Measurements from ENCODE around the gene ZNF467. TPM values are rescaled to one million over a fixed set of nuclear protein-coding genes. Genes with fewer than 3 reads are reported as not detected.

ZNF467 gene
- total and polyA plus RNA-seq, 7 donors, result 0.87 to 2.8 (median 1.7) TPM

- no peak overlapping the region for H3K4me3 ChIP-seq
- 92 to 97% (median 92%) methylated on average over 16 to 17 of the region's 17 CpGs for WGBS, 3 donors
These were observed 6.7 kb upstream of the ZNF467 start for GRCh38 chr7:149780056-149780455.

GRCh38 chr7:149779502-149779805, 6.1 kb upstream of the ZNF467 start:
- no peaks in the 10 kb centered on the region for H3K4me1 ChIP-seq
- intact Hi-C loops (cut with DNase I), result no loop called here
- no peaks in the 10 kb centered on the region for H3K27me3 ChIP-seq (ENCODE audit: insufficient read depth in 3 of 3, low read length in 2 of 3)
- ATAC-seq (no peak), DNase-seq (no peak)
- TF ChIP-seq CTCF (IDR thresholded peaks at IDR 0.05), result no peak
- H3K9me3 ChIP-seq, result no peaks in the 10 kb centered on the region
- H3K27ac ChIP-seq, result no peak overlapping the region
- H3K36me3 ChIP-seq (ENCODE audit: insufficient read depth in 1 of 2, low read depth in 1 of 2), result no peaks in the 10 kb centered on the region
- WGBS, 3 donors, result 86 to 88% (median 88%) methylated on average over 4 of the region's 4 CpGs
- no peak overlapping the region for H3K4me3 ChIP-seq

More at GRCh38 chr7:149780056-149780455, 6.7 kb upstream of the ZNF467 start:
- ATAC-seq (no peak), DNase-seq (no peak)
- Histone ChIP-seq H3K36me3 (ENCODE audit: insufficient read depth in 1 of 2, low read depth in 1 of 2) (no peaks in the 10 kb centered on the region), H3K9me3 (no peaks in the 10 kb centered on the region), H3K27ac (no peak overlapping the region), H3K4me1 (no peaks in the 10 kb centered on the region), H3K27me3 (ENCODE audit: insufficient read depth in 3 of 3, low read length in 2 of 3) (no peaks in the 10 kb centered on the region)
- intact Hi-C loops (cut with DNase I), result no loop called here
- TF ChIP-seq CTCF (IDR thresholded peaks at IDR 0.05), result no peak

- intact Hi-C loops (cut with DNase I), result no loop called here
- no peaks in the 10 kb centered on the region for H3K27me3 ChIP-seq (ENCODE audit: insufficient read depth in 3 of 3, low read length in 2 of 3)
These were observed 5.5 kb upstream of the ZNF467 start for GRCh38 chr7:149778696-149779501.

GRCh38 chr7:149778327-149778637, 4.9 kb upstream of the ZNF467 start:
- no peak overlapping the region for H3K4me3 ChIP-seq
- DNase-seq, result no peak
- no peaks in the 10 kb centered on the region for H3K4me1 ChIP-seq
- no peaks in the 10 kb centered on the region for H3K9me3 ChIP-seq
- H3K36me3 ChIP-seq (ENCODE audit: insufficient read depth in 1 of 2, low read depth in 1 of 2), result no peaks in the 10 kb centered on the region
- H3K27me3 ChIP-seq (ENCODE audit: insufficient read depth in 3 of 3, low read length in 2 of 3), result no peaks in the 10 kb centered on the region
- no peak overlapping the region for H3K27ac ChIP-seq
- no peak for TF ChIP-seq CTCF (IDR thresholded peaks at IDR 0.05)
- intact Hi-C loops (cut with DNase I), result no loop called here
- no peak for ATAC-seq
- 62 to 80% (median 71%) methylated on average over 5 of the region's 5 CpGs for WGBS, 3 donors

More at GRCh38 chr7:149778696-149779501, 5.5 kb upstream of the ZNF467 start:
- Histone ChIP-seq H3K36me3 (ENCODE audit: insufficient read depth in 1 of 2, low read depth in 1 of 2) (no peaks in the 10 kb centered on the region), H3K4me1 (no peaks in the 10 kb centered on the region), H3K9me3 (no peaks in the 10 kb centered on the region), H3K4me3 (no peak overlapping the region), H3K27ac (no peak overlapping the region)
- DNase-seq (no peak), ATAC-seq (no peak)
- TF ChIP-seq CTCF (IDR thresholded peaks at IDR 0.05), result no peak
- 80 to 88% (median 87%) methylated on average over 11 of the region's 11 CpGs for WGBS, 3 donors

Data from psoas muscle (tissue), 8 donors.